Aorta (tissue), 5 donors: ENCODE data around the gene MAN1A1. TPM values are rescaled to one million over a fixed set of nuclear protein-coding genes. Genes with fewer than 3 reads are reported as not detected.
"Not testable (repeated sequence)": the region's sequence is repeated elsewhere in the genome, so short reads cannot be mapped to it uniquely, and the experiment has no call there.

Experiments used
- ATAC-seq: fragments of 200-7000 bp; cut with Tn5 transposase; one replicate; pipeline ENCODE4 v1.9.1; 2022; ENCODE audit warnings: moderate library complexity; ENCODE audit not compliant: low FRiP score
- DNase-seq, 2 donors: peaks; one replicate each; pipeline ENCODE4 v3.0.0-alpha.2; 2020
- H3K27ac ChIP-seq, 2 donors: one replicate each; pipeline ENCODE4 v1.5.1; 2013; ENCODE audit warnings: low read length in 2 of 2, mild to moderate bottlenecking in 2 of 2, moderate library complexity in 2 of 2, control low read depth in 1 of 2, inconsistent platforms in 1 of 2, low read depth in 1 of 2
- H3K27me3 ChIP-seq, 2 donors: one replicate each; pipeline ENCODE4 v1.6.1; 2013; ENCODE audit warnings: control low read depth in 1 of 2, low read length in 1 of 2, mild to moderate bottlenecking in 1 of 2, moderate library complexity in 1 of 2; ENCODE audit not compliant: insufficient read depth in 2 of 2, control insufficient read depth in 1 of 2
- H3K36me3 ChIP-seq, 2 donors: one replicate each; pipeline ENCODE4 v1.6.1; 2013; ENCODE audit warnings: control low read depth in 1 of 2, low read length in 1 of 2, mild to moderate bottlenecking in 1 of 2; ENCODE audit not compliant: insufficient read depth in 2 of 2, control insufficient read depth in 1 of 2
- H3K4me1 ChIP-seq, 2 donors: one replicate each; pipeline ENCODE4 v1.6.1; 2013; ENCODE audit warnings: low read length in 2 of 2, control low read depth in 1 of 2, mild to moderate bottlenecking in 1 of 2, moderate library complexity in 1 of 2; ENCODE audit not compliant: insufficient read depth in 2 of 2, control insufficient read depth in 1 of 2
- H3K4me3 ChIP-seq, 2 donors: one replicate each; pipeline ENCODE4 v1.5.1; 2013; ENCODE audit warnings: low read length in 2 of 2, control low read depth in 1 of 2, mild to moderate bottlenecking in 1 of 2
- H3K9me3 ChIP-seq: one replicate; pipeline ENCODE4 v1.6.1; 2013; ENCODE audit warnings: mild to moderate bottlenecking, low read length; ENCODE audit not compliant: control insufficient read depth
- WGBS, 2 donors: extraction: QIAGEN DNeasy Blood & Tissue Kit; methylation state at CpG; one replicate each; pipeline ENCODE4 v1.1.7; 2013; 5-methylcytosine and 5-hydroxymethylcytosine counted together
- intact Hi-C, 2 donors: fragments of 100-400 bp; cut with DNase I; formaldehyde crosslinking; loops; one replicate each; pipeline versions ENCODE4 v1.14.2 to v1.15.0; 2022
- polyA plus RNA-seq, 2 donors: library from polyadenylated mRNA; stranded (reverse); fragments of 200-250 nt; gene quantifications; one replicate each; pipeline ENCODE4 v1.2.3, GENCODE V29; 2013
- total RNA-seq, 2 donors: library from RNA; stranded (reverse); fragmentation: NEBNext Ultra II Directional; extraction: Animal tissue kit (Norgen Biotek cat#: 25700); gene quantifications; one replicate each; pipeline ENCODE4 v1.2.1, GENCODE V29; 2021
- donor health status: healthy with polysubstance abuse.
- donor health status: Bipolar disorder and iron deficiency.
- donor health status: DM: no; HTN: no; CAD: no.
- donor health status: DM: no; HTN: no; CAD: no.
- donor health status: DM: yes; HTN: yes; CAD: no.

The MAN1A1 gene
- total and polyA plus RNA-seq, 4 donors, result 22.2 to 76.0 (median 40.2) TPM

DNA sequence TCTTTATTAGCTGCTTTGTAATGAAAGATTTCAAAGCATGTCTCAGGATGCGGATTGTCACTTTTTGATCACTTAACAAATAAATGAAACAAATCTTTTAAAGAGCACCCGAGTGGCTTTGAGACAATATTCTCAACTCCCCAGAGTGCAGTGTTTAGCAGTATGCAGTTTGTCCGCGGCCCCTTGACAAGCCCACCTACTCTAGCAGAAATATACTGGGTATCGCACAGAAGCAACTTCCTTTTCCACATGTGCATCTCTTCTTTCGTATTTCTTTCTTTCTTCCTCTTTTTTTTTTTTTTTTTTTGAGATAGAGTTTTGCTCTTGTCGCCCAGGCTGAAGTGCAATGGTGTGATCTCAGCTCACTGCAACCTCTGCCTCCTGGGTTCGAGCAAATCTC, 186.6 kb downstream of the MAN1A1 start:
- WGBS, 2 donors, result 62 to 69% methylated on average over 8 of the region's 8 CpGs

DNA sequence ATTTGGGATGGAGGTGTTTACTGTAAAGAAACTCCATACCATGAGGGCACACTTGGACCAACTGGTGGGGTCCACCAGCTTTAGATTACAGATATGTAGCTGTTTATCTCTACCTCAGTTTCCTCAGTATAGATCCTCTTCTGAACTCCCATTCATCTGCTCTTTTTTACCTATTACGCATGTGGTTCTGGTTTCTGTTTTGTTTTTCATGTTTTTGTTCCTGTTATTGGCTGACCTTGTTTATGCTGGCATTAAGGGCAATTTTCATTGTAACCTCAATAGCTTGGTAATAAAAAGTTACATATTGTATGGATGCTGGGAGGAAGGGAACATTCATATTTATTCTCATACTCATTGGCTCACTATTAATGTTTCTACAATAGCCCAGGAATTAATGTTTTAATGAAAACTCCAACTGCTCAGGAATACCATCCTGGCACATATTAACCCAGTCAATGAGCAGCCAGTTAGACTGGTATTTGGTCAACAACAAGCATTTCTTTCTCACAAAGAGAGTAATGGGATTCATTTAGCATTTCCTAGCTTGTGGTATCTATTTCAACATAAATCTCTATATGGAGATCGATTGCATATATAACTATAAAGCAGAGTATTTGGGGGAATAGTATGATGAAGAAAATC, 187.3 kb downstream of the MAN1A1 start:
- H3K27me3 ChIP-seq, result no peaks in the 10 kb centered on the region
- DNase-seq (no peak), ATAC-seq (no peak)
- H3K36me3 ChIP-seq, result no peaks in the 10 kb centered on the region
- no peaks in the 10 kb centered on the region for H3K9me3 ChIP-seq
- H3K27ac ChIP-seq, result no peak overlapping the region
- no peak overlapping the region for H3K4me3 ChIP-seq
- 55 to 62% methylated on average over 2 of the region's 2 CpGs for WGBS, 2 donors
- intact Hi-C loops, result no loop called here
- no peaks in the 10 kb centered on the region for H3K4me1 ChIP-seq

More for the DNA sequence above, 186.6 kb downstream of the MAN1A1 start:
- no peak overlapping the region for H3K27ac ChIP-seq
- no peaks in the 10 kb centered on the region for H3K4me1 ChIP-seq
- DNase-seq (no peak), ATAC-seq (no peak)
- no peak overlapping the region for H3K4me3 ChIP-seq
- H3K27me3 ChIP-seq, result no peaks in the 10 kb centered on the region
- no peaks in the 10 kb centered on the region for H3K36me3 ChIP-seq
- no peaks in the 10 kb centered on the region for H3K9me3 ChIP-seq
- intact Hi-C loops, result no loop called here

DNA sequence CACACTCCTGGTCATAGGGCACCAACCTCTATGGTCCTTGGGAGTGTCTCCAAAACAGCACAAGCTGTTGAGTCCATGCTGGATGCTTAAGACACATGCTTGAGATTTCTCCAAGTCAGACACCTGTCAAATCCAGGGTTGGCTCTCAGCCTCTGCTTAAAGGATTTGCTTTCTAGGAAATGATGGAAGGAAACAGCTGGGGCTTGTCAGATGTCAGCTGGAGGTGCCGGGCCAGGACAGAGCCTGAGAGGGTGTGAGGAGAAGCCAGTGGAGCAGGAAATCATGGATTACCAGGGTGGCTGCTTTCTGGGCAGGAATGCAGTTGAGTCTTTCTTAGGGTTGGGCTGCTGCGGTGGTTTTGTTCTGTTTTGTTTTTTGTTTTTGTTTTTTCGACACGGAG, 188.1 kb downstream of the MAN1A1 start:
- Histone ChIP-seq H3K9me3 (no peaks in the 10 kb centered on the region), H3K4me1 (no peaks in the 10 kb centered on the region), H3K36me3 (no peaks in the 10 kb centered on the region), H3K4me3 (no peak overlapping the region), H3K27me3 (no peaks in the 10 kb centered on the region), H3K27ac (no peak overlapping the region)
- intact Hi-C loops, result no loop called here
- no peak for ATAC-seq
- 80 to 82% methylated on average over 4 of the region's 4 CpGs for WGBS, 2 donors
- no peak for DNase-seq

DNA sequence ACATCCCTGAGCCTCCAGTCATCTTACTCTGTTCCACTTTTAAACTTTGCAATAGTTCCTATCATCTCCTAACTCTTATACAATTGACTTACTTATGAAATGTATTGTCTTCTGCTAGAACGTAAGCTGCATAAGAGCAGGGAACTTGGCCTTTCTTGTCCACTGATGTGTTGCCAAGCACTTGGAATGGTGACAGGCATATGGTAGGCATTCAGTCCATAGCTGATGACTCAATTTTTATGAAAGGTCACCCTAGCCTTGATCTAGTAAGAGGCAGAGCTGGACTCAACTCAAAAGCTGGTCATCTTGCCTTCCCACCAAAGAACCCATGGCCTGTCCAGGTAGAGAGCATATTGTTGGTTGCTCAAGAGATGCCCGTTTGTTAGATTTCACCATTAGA, 188.7 kb downstream of the MAN1A1 start:
- intact Hi-C loops, result no loop called here
- Histone ChIP-seq H3K36me3 (no peaks in the 10 kb centered on the region), H3K27ac (no peak overlapping the region), H3K4me3 (no peak overlapping the region), H3K9me3 (no peaks in the 10 kb centered on the region), H3K4me1 (no peaks in the 10 kb centered on the region), H3K27me3 (no peaks in the 10 kb centered on the region)
- WGBS, 2 donors, result 84 to 85% methylated on average over 2 of the region's 2 CpGs
- DNase-seq (no peak), ATAC-seq (no peak)

DNA sequence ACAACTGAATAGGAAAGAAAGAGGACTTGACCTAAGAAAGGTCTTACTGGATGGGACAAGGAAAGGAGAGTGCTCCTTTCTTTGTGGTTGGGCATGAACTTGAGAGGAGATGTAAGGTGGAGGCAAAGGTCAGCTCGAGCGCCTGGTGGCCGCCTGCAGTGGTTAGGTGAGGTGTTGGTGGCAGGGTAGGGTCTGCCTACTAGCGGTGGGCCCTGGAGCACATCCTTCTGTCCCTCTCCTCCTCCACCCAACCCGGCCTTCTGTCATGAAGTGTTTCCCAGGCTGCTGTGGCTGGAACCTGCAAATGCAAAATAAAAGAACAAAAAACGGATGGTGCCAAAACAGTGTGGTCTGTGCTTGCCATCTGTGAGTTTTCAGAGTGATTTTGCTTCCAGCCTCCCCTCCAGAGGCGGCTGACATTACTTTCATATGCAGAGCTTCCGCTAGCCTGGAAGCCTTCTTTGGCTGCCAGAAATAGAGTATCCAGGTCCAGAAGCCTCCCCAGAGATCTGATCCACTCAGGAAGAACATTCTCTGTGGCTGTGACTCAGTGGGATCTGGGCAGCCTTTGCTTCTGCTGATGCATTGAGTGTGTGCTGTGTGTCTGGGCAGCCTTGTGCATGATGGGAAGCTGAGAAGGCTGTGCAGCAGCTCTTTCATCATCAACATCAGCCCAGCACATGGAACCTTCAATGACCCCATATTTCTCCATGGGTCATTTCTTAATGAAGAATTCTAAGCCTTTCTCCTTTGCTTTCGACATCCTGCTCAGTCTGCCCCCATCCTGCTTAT, 191.3 kb downstream of the MAN1A1 start:
- no peak overlapping the region for H3K27ac ChIP-seq
- no peaks in the 10 kb centered on the region for H3K36me3 ChIP-seq
- intact Hi-C loops, result no loop called here
- no peaks in the 10 kb centered on the region for H3K4me1 ChIP-seq
- H3K4me3 ChIP-seq, result no peak overlapping the region
- DNase-seq, result peak in 1 of 2 donors; percentile 81
- H3K9me3 ChIP-seq, result no peaks in the 10 kb centered on the region
- WGBS, 2 donors, result 88 to 90% methylated on average over 9 of the region's 9 CpGs
- peak; percentile 90 for ATAC-seq
- H3K27me3 ChIP-seq, result no peaks in the 10 kb centered on the region

DNA sequence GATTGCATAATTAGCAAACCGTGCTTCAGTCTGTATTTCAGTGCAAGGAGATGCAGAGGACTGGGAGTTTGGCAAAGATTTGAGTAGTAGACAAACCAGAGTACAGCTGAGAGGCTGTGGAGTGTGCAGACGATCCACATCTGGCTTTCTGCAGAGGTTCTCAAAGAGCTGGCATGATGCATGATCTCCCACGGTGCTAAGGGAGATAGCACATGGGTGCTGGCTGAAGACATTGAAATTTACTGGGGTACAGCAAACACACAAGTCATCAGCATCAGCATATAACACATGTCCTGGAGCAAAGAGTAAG, 192.1 kb downstream of the MAN1A1 start:
- Histone ChIP-seq H3K36me3 (no peaks in the 10 kb centered on the region), H3K27me3 (no peaks in the 10 kb centered on the region), H3K27ac (no peak overlapping the region), H3K9me3 (no peaks in the 10 kb centered on the region), H3K4me1 (no peaks in the 10 kb centered on the region), H3K4me3 (no peak overlapping the region)
- peak; percentile 13 for ATAC-seq
- 42 to 53% methylated on average over 3 of the region's 3 CpGs for WGBS, 2 donors
- no peak for DNase-seq
- intact Hi-C loops, result no loop called here

DNA sequence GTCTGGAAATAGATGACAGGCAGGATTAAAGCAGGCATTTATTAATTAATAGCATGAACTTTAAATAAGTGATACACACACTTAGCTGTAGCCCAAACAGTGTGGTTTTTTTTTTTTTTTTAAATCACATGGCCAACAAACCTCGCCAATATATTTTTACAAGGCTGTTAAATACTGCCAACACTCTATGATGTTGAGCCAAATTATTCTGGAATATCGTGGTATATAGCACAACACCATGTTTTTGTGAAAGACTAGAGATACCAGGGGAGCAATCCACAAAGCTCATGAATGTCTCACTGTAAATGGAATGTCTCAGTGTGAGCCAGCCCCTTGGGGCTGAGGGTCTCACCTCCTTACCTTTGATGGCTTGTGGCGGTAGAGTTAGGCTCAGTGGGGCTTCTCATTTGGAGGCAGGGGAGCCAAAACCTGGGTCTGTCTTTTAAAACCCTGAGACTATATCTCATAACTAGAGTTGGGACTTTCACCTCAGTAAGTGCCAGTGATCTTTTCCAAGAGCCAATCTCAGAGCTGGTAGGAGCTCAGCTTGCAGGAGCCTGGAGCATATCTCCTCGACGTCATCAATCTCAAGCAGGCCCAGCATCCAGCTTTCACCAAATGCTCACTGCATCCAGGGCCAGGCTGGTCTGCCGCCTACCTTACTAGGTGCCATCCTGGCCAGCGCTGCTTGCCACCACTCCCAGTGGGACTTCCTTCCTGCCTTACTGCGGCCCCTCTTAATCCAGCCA, 192.6 kb downstream of the MAN1A1 start:
- DNase-seq (no peak), ATAC-seq (no peak)
- Histone ChIP-seq H3K27me3 (no peaks in the 10 kb centered on the region), H3K36me3 (no peaks in the 10 kb centered on the region), H3K4me3 (no peak overlapping the region), H3K9me3 (no peaks in the 10 kb centered on the region), H3K27ac (no peak overlapping the region), H3K4me1 (no peaks in the 10 kb centered on the region)
- 41 to 49% methylated on average over 8 of the region's 8 CpGs for WGBS, 2 donors
- intact Hi-C loops, result no loop called here

DNA sequence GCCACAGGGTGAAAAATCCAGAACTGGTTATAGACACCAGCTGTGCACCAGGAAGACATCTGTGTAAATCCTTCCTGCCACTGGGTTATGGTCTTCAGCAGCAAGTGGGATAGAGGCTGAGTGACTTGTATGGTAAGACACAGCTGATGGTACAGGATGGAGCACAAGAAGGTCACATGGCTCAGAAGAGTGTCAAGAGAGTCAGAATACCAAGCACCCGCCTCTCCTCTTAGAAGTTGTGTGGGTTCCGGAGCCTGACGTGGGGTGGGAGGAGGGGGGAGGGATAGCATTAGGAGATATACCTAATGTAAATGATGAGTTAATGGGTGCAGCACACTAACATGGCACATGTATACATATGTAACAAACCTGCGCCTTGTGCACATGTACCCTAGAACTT, 193.5 kb downstream of the MAN1A1 start:
- intact Hi-C loops, DNase-seq: not testable (repeated sequence)
- 87 to 92% methylated on average over 4 of the region's 4 CpGs for WGBS, 2 donors

More for the DNA sequence above, 193.5 kb downstream of the MAN1A1 start:
- H3K27me3 ChIP-seq, H3K4me3 ChIP-seq, ATAC-seq, H3K4me1 ChIP-seq, H3K36me3 ChIP-seq, H3K27ac ChIP-seq, H3K9me3 ChIP-seq: not testable (repeated sequence)
